Right lobe of liver (tissue), 6 donors: ENCODE data around the gene ANKS6. TPM values are rescaled to one million over a fixed set of nuclear protein-coding genes. Genes with fewer than 3 reads are reported as not detected.

Experiments used
- ATAC-seq, 4 donors: fragments of 200-7000 bp; cut with Tn5 transposase; one replicate each; pipeline ENCODE4 v1.9.1; 2020; ENCODE audit warnings: mild to moderate bottlenecking in 4 of 4, moderate library complexity in 4 of 4
- DNase-seq, 3 donors: peaks; one replicate each; pipeline ENCODE4 v3.0.0-alpha.2; 2020
- H3K27ac ChIP-seq, 3 donors: fragments of 200-600 bp; one replicate each; pipeline ENCODE4 v1.8.0; 2022
- H3K27me3 ChIP-seq, 2 donors: fragments of 200-600 bp; one replicate each; pipeline ENCODE4 v1.8.0; 2022
- H3K36me3 ChIP-seq, 4 donors: fragments of 200-600 bp; sonication (generic) in 1 of 4; one replicate each; pipeline versions ENCODE4 v1.5.1 to v1.8.0; 2017 to 2022; ENCODE audit warnings: control low read depth in 1 of 4
- H3K4me1 ChIP-seq, 4 donors: fragments of 200-600 bp; sonication (generic) in 1 of 4; one replicate each; pipeline versions ENCODE4 v1.5.1 to v1.8.0; 2017 to 2022; ENCODE audit warnings: control low read depth in 1 of 4
- H3K4me3 ChIP-seq, 3 donors: fragments of 200-600 bp; one replicate each; pipeline ENCODE4 v1.8.0; 2022
- H3K9me3 ChIP-seq, 4 donors: fragments of 200-600 bp; sonication (generic) in 1 of 4; one replicate each; pipeline versions ENCODE4 v1.5.1 to v1.8.0; 2017 to 2022; ENCODE audit warnings: control low read depth in 1 of 4
- POLR2A ChIP-seq: fragments of 450-650 bp; IDR thresholded peaks from one replicate; pipeline ENCODE4 v1.6.1; 2017; ENCODE audit warnings: antibody characterized with exemption, mild to moderate bottlenecking
- WGBS: methylation state at CpG from one replicate; pipeline ENCODE4 v1.1.6; 2018; ENCODE audit warnings: low coverage, low lambda C conversion rate; ENCODE audit not compliant: insufficient coverage; ENCODE audit errors: missing lambda C conversion rate; 5-methylcytosine and 5-hydroxymethylcytosine counted together
- intact Hi-C, 2 donors: fragments of 100-400 bp; cut with DNase I; formaldehyde crosslinking; loops; one replicate each; pipeline versions ENCODE4 v1.11.2 to v1.14.1; 2022
- total RNA-seq, 6 experiments: library from RNA; depleted of rRNA in 2 of 6; stranded (reverse); fragments of >200 nt in 2 of 6; fragmentation: NEBNext Ultra II Directional in 3 of 6; extraction: Animal tissue kit (Norgen Biotek cat#: 25700) in 3 of 6; gene quantifications; one replicate each; pipeline versions ENCODE4 v1.1.0 to v1.2.4, GENCODE V29; 2016 to 2023
- TF ChIP-seq, protein P1 (sequence below), 4 donors: fragments of 200-600 bp in 3 of 4; fragments of 450-650 bp in 1 of 4; IDR thresholded peaks; one replicate each; pipeline versions ENCODE4 v1.5.1 to v1.8.0; 2016 to 2022; ENCODE audit warnings: antibody characterized with exemption in 4 of 4, mild to moderate bottlenecking in 2 of 4
- donor health status: DM: no; HTN: yes; CAD: no.
- donor health status: DM: no; HTN: no; CAD: no.
- donor health status: DM: no; HTN: no; CAD: no.
- donor health status: DM: no; HTN: yes; CAD: no.
- donor health status: DM: no; HTN: yes; CAD: no.

The ANKS6 gene
- total RNA-seq, 6 experiments from 2014 or later, result 3.7 to 7.9 (median 4.7) TPM

GRCh38 chr9:98794802-98795201 lies 1.6 kb downstream of the ANKS6 start:
- no peak for ATAC-seq
- peak in 1 of 3 donors; percentile 9 for DNase-seq
- Histone ChIP-seq H3K4me3 (no peak overlapping the region), H3K27me3 (no peaks in the 10 kb centered on the region), H3K36me3 (no peaks in the 10 kb centered on the region), H3K9me3 (no peaks in the 10 kb centered on the region), H3K27ac (no peak overlapping the region), H3K4me1 (no peaks in the 10 kb centered on the region)
- 100% methylated on average over 2 of the region's 3 CpGs for WGBS
- TF ChIP-seq, protein P1, sequence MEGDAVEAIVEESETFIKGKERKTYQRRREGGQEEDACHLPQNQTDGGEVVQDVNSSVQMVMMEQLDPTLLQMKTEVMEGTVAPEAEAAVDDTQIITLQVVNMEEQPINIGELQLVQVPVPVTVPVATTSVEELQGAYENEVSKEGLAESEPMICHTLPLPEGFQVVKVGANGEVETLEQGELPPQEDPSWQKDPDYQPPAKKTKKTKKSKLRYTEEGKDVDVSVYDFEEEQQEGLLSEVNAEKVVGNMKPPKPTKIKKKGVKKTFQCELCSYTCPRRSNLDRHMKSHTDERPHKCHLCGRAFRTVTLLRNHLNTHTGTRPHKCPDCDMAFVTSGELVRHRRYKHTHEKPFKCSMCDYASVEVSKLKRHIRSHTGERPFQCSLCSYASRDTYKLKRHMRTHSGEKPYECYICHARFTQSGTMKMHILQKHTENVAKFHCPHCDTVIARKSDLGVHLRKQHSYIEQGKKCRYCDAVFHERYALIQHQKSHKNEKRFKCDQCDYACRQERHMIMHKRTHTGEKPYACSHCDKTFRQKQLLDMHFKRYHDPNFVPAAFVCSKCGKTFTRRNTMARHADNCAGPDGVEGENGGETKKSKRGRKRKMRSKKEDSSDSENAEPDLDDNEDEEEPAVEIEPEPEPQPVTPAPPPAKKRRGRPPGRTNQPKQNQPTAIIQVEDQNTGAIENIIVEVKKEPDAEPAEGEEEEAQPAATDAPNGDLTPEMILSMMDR (IDR thresholded peaks at IDR 0.05), result no peak
- no peak for TF ChIP-seq POLR2A
- intact Hi-C loops, result no loop called here

DNA sequence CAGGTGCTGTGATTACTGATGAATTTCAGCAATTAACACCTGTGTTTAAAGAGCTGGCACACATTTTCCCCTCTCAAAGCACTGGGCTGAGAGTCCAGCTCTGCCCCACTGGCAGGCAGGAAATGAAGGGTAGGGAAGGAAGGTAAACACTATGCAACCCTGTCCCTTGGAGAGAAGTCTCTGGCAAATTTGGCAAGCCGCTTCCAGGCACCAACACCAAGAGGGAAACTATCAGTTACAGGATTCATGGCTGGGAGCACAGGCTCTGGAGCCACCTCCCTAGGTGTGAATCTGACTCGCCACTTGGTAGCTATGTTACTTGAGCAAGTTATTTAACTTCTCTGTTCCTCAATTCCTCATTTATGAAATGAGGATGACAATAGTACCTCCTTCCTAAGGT lies 3.3 kb downstream of the ANKS6 start:
- intact Hi-C loops, result no loop called here
- Histone ChIP-seq H3K36me3 (no peaks in the 10 kb centered on the region), H3K4me3 (no peak overlapping the region), H3K9me3 (no peaks in the 10 kb centered on the region), H3K4me1 (no peaks in the 10 kb centered on the region), H3K27me3 (no peaks in the 10 kb centered on the region), H3K27ac (no peak overlapping the region)
- 60% methylated on average over 1 of the region's 2 CpGs for WGBS
- DNase-seq (peak in 1 of 3 donors; percentile 19), ATAC-seq (peak in 1 of 4 donors; percentile 11)
- TF ChIP-seq, protein P1 (IDR thresholded peaks at IDR 0.05), result no peak
- TF ChIP-seq POLR2A, result no peak

GRCh38 chr9:98791608-98792490 lies 4.5 kb downstream of the ANKS6 start:
- H3K27me3 ChIP-seq, result no peaks in the 10 kb centered on the region
- ATAC-seq, result no peak
- H3K4me1 ChIP-seq, result no peaks in the 10 kb centered on the region
- 82% methylated on average over 11 of the region's 18 CpGs for WGBS
- TF ChIP-seq, protein P1 (IDR thresholded peaks at IDR 0.05), result no peak
- no peak for TF ChIP-seq POLR2A
- H3K27ac ChIP-seq, result no peak overlapping the region
- H3K9me3 ChIP-seq, result no peaks in the 10 kb centered on the region
- intact Hi-C loops, result no loop called here
- no peak overlapping the region for H3K4me3 ChIP-seq
- H3K36me3 ChIP-seq, result no peaks in the 10 kb centered on the region
- DNase-seq, result peak in 1 of 3 donors; percentile 36

DNA sequence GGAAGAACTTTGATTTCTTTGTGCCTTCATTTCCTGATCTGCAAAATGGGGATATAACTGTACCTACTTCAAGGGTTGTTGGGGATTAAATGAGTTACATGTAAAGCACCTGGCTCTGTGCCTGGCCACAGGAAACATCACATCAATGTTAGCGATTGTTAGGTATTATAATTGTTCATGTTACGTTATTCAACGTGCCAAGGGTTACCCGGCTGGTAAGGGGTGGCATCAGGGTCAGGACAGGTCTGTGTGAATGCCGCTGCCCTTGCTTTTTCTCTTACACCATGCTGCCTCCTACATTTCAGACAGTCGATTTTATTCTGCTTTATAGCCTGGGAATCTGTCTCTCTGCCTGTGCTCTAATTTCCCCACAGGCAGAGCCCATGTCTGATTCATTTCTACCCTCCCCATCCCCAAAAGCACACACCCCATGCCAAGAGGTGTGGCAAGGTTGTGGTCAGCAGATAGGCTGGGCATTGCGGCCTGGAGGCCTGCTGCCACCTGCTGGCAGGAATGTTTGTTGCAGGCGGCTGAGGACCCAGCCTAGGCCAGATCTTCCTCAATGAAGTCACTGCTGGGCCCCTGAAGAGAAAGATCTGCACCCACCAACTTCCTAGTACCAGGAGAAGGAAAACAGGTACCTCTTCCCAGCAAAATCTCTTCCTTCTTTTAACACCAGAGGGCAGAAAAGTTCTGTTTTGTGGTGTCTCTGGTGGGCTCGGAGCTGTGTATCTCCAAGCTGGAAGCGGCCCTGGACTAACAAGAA lies 5.3 kb downstream of the ANKS6 start:
- 53% methylated on average over 10 of the region's 10 CpGs for WGBS
- Histone ChIP-seq H3K27me3 (no peaks in the 10 kb centered on the region), H3K36me3 (no peaks in the 10 kb centered on the region), H3K4me3 (no peak overlapping the region), H3K9me3 (no peaks in the 10 kb centered on the region), H3K4me1 (no peaks in the 10 kb centered on the region), H3K27ac (no peak overlapping the region)
- ATAC-seq (peak; percentile 90 to 98 (median 94)), DNase-seq (peak in 2 of 3 donors; percentile 72 to 73)
- intact Hi-C loops, result no loop called here
- TF ChIP-seq POLR2A, result no peak
- TF ChIP-seq, protein P1 (IDR thresholded peaks at IDR 0.05), result peak; percentile 97 to 99 (median 98)
